Measurements from ENCODE around the gene ERAP2.
A peak's percentile ranks its signal among the peaks of the same experiment; 100 is the strongest.
"Not testable (repeated sequence)": the region's sequence is repeated elsewhere in the genome, so short reads cannot be mapped to it uniquely, and the experiment has no call there.

Gene ERAP2

DNA sequence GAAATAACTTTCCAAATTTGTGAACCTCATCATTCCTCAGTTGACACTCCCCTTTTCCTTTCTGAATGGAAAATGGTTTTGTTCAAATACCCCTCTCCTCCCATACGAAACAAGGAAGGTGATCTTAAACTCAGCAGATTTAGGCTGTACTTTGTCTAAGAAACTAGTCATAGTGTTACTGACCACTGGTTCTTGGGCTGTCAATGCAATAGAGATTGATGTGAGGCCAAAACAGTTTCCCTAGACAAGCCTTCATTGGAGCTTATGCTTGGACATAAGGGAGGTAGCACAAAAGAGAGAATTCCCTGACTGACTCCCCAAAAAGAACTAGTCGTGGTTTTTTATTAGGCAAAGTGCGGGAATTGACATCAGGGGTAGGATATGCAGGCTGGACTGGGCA lies 54.3 kb downstream of the ERAP2 start:
- no peak overlapping the region for H3K4me3 ChIP-seq (ENCODE audit: low read depth, low read length)
- no peak for DNase-seq (ENCODE audit: low read depth)
- TF ChIP-seq, protein P1, sequence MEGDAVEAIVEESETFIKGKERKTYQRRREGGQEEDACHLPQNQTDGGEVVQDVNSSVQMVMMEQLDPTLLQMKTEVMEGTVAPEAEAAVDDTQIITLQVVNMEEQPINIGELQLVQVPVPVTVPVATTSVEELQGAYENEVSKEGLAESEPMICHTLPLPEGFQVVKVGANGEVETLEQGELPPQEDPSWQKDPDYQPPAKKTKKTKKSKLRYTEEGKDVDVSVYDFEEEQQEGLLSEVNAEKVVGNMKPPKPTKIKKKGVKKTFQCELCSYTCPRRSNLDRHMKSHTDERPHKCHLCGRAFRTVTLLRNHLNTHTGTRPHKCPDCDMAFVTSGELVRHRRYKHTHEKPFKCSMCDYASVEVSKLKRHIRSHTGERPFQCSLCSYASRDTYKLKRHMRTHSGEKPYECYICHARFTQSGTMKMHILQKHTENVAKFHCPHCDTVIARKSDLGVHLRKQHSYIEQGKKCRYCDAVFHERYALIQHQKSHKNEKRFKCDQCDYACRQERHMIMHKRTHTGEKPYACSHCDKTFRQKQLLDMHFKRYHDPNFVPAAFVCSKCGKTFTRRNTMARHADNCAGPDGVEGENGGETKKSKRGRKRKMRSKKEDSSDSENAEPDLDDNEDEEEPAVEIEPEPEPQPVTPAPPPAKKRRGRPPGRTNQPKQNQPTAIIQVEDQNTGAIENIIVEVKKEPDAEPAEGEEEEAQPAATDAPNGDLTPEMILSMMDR (conservative IDR thresholded peaks at IDR 0.05; ENCODE audit: low read depth, low read length): no peak

DNA sequence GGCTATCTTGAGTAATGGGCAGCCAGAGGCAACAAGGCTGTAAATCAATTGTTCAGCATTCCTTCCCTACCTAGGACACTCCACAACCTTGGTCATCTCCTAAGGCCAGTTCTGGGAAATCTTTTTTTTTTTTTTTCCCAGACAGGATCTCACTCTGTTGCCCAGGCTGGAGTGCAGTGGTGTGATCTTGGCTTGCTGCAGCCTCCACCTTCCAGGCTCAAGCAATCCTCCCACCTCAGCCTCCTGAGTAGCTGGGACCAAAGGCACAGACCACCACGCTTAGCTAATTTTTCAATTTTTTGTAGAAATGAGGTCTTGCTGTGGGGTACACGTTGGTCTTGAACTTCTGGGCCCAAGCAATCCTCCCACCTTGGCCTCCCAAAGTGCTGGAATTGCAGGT lies 54.7 kb downstream of the ERAP2 start:
- not testable (repeated sequence) for DNase-seq (ENCODE audit: low read depth); H3K4me3 ChIP-seq (ENCODE audit: low read depth, low read length)

DNA sequence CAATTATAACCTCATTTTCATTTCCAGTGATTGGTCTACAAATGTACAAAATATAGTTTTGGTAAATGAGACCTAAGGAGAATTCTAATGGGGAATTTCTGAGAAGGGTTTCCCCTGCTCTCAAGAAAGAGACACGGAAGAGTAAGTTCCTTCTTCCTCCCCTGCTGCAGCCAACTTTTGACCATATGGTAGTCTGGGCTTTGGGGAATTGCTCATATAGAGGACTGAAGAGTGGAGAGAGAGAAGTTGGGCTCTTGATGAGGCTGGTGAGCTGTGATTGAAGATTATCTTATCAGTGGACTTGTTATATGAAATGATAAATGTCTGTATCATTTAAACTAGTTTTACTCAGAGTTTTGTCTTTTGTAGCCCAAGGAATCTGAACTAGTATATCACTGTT lies 55.3 kb downstream of the ERAP2 start:
- TF ChIP-seq, protein P1 (conservative IDR thresholded peaks at IDR 0.05; ENCODE audit: low read depth, low read length): no peak
- DNase-seq (ENCODE audit: low read depth): no peak
- H3K4me3 ChIP-seq (ENCODE audit: low read depth, low read length): no peak overlapping the region

DNA sequence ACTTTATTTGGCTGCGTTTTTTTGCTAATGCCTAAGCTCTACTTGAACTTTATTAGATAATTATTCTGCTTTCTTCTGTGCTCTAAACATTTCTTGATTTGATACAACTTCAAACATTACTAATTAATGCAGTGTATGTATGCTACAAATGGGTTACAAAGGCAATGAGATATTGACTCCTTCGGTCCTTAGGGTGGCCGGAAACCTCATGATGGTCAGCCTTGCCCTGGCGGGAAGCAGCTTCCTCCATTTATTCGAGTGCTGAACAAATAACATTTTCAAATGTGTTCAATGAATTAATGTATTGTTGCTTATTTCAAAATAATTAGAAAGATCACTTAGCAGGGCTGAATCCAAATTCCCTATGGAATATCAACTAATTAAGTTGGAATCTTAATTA lies 55.7 kb downstream of the ERAP2 start:
- H3K4me3 ChIP-seq (ENCODE audit: low read depth, low read length): no peak overlapping the region
- TF ChIP-seq, protein P1 (conservative IDR thresholded peaks at IDR 0.05; ENCODE audit: low read depth, low read length): no peak
- no peak for DNase-seq (ENCODE audit: low read depth)

DNA sequence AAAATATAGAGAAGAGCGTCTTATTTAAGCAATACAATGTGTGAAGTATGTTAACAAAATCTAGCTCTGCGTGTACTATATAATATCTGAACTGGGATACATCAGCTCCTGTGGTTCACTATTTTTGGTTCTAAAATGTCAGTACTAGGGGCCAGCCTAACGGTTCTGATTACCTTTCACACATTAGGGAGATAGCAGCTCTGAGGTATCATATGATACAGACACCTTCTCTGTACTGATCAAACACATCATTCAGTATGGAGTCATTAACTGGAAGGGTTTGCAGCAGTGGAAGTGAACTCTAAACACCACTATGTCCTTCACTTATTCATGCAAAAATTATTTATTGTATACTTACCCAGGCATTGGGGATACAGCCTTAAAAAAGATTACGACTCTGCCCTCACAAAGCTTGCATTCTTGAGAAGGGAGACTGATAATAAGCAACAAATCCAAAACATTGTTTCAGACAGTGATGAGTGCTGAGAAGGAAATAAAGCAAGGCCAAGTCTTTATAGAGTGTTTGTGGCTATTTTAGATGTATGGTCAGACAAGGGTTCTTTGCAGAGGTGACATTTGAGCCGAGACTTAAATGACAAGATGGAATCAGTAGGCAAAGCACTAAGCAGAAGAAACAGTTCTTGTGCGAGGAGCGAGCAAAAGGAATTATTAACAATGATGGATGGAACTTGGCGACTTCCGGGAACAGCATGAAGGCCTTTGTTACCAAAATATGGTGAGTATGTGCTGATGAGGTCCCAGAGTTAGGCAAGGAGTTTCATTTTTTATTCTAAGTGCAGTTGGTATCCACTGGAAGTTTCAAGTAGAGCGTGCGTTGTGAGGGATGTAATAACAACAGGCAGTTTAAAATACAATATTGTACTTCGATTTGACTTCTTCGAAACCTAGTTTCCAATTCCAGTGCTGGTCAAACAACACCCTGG lies 57.7 kb downstream of the ERAP2 start:
- DNase-seq (ENCODE audit: low read depth): no peak
- peak overlapping the region; percentile 86 for H3K4me3 ChIP-seq (ENCODE audit: low read depth, low read length)
- TF ChIP-seq, protein P1 (conservative IDR thresholded peaks at IDR 0.05; ENCODE audit: low read depth, low read length): no peak

DNA sequence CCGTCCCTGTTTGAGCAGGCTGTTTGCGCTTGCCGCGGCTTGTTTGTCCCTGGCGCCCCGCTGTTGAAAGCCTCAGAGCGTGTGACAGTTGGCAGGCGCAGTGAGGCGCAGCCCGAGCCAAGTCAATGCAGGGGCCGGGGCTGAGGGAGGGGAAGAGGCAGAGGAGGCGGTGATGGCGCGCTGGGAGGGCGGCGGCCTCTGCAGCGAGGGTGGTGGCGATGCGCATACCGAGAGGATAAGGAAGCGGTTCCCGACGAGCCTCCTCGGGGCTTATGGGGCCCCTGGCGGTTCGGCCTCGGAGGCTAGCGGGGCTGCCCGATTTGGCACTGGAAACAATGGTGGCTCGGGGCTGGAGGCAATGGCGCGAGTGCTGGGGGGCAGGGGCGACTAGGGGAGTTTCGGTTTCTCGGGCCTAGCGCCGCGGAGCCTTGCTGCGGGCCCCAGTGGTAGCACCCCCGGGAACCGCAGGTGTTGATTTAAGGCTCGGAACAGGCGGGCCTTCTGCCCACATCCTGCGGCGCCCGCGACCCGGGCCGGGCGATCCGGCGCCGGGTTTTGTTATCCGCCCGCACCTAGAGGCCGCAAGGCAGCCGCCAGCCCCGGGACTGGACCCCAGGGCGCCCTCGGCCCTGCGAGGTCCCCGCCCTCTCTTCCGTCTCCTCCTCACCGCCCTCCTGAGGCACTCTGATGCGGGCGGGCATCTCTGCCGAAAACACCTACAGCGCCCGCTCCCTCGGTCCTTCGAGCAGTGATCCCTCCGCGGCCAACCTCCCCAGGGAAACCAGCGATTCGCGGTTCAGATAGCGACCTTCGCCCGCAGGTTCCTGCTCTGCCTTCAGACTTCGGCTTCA lies 58.6 kb downstream of the ERAP2 start:
- TF ChIP-seq, protein P1 (conservative IDR thresholded peaks at IDR 0.05; ENCODE audit: low read depth, low read length): no peak
- peak overlapping the region; percentile 86 for H3K4me3 ChIP-seq (ENCODE audit: low read depth, low read length)
- peak; percentile 96 for DNase-seq (ENCODE audit: low read depth)

Data from choroid plexus epithelial cell (primary cell).